ENCODE data around the gene PTPN21.

DNA sequence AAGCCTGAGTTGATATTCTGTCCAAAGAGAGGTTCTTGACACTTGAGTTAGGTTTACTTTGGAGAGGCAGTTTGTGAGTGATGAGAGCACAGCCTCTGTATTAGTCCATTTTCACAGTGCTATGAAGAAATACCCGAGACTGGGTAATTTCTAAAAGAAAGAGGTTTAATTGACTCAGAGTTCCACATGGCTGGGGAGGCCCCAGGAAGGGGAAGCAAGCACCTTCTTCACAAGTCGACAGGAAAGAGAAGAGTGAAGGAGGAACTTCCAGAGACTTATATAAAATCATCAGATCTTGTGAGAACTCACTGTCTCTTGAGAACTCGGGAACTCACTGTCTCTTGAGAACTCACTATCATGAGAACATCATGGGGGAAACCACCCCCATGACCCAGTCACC is 13.4 kb upstream of the PTPN21 start:
- TF ChIP-seq, protein P1, sequence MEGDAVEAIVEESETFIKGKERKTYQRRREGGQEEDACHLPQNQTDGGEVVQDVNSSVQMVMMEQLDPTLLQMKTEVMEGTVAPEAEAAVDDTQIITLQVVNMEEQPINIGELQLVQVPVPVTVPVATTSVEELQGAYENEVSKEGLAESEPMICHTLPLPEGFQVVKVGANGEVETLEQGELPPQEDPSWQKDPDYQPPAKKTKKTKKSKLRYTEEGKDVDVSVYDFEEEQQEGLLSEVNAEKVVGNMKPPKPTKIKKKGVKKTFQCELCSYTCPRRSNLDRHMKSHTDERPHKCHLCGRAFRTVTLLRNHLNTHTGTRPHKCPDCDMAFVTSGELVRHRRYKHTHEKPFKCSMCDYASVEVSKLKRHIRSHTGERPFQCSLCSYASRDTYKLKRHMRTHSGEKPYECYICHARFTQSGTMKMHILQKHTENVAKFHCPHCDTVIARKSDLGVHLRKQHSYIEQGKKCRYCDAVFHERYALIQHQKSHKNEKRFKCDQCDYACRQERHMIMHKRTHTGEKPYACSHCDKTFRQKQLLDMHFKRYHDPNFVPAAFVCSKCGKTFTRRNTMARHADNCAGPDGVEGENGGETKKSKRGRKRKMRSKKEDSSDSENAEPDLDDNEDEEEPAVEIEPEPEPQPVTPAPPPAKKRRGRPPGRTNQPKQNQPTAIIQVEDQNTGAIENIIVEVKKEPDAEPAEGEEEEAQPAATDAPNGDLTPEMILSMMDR (IDR thresholded peaks at IDR 0.05) = no peak
- no peak for TF ChIP-seq POLR2A (IDR thresholded peaks at IDR 0.05)

Measured in right lobe of liver (tissue), 4 donors.